NCI-H2196 (cell line): ENCODE measurements around the gene ESRRA.
A peak's percentile ranks its signal among the peaks of the same experiment; 100 is the strongest.

Source experiments
- DNase-seq: peaks from one replicate; lab custom pipeline; 2025; ENCODE audit not compliant: unreplicated experiment; lab: John Stamatoyannopoulos, UW

The ESRRA gene

DNA sequence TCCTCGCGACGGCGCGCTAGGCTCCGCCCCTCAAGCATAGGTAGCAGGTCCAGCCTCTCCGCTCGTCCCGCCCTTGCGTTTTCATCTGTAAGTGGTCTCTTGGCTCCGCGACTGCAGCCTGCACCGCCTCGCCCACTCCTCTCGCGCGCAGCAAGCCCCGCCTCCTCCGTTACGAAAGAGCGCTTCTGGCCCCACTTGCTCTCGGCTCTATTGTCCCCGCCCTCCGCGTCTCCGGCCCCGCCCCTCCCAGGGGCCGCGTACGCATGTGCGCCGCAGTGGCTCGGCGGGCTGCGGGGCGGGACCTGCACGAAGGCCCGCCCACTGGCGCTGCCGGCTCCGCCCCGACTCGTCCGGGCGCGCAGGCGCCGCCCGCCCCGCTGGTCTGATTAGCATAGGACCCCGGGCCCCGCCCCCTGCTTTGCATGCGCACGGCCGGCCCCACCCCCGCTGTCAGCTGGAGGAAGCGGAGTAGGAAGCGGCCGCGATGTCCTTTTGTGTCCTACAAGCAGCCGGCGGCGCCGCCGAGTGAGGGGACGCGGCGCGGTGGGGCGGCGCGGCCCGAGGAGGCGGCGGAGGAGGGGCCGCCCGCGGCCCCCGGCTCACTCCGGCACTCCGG is at the start of gene ESRRA:
TSS of gene ESRRA (plus strand) at position 450 of the 616 bp plus-strand sequence. CDS start 1,656 bp downstream, outside the sequence.
- peak; percentile 100 for DNase-seq

- no peak for DNase-seq
These were observed 49.0 kb upstream of the ESRRA start for GRCh38 chr11:64256300-64256699.

DNA sequence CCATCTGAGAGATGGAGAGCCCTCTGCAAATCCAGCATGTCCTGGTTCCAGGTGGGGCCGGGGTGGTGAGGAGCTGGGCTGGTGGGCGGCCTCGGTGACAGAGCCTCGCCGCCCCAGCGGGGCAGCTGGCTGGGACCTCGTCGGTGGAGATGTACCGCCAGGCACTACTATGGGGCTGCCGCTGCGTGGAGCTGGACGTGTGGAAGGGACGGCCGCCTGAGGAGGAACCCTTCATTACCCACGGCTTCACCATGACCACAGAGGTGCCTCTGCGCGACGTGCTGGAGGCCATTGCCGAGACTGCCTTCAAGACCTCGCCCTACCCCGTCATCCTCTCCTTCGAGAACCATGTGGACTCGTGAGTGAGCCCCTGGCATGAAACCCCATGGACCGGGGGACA is 47.0 kb upstream of the ESRRA start:
- no peak for DNase-seq

DNA sequence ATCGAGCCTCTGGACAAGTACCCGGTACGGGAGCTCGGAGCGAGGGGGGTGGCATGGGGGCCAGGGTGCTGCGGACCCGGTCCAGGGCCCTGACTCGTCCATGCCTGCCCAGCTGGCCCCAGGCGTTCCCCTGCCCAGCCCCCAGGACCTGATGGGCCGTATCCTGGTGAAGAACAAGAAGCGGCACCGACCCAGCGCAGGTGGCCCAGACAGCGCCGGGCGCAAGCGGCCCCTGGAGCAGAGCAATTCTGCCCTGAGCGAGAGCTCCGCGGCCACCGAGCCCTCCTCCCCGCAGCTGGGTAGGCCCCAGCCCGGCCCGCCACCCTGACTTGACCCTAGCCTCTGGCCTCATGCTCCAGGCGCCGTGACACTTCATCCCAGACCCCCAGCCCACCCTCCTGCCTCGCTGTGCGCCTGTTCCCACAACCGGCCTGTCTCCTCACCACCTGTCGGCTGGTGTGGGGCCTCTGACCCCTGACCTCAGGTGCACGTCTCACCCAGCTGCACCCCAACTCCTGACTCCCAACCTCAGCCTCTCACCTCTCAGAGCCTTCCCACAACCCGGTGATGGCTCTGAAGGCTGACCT is 46.3 kb upstream of the ESRRA start:
- DNase-seq = no peak

GRCh38 chr11:64259533-64260067 is 45.7 kb upstream of the ESRRA start:
- DNase-seq = no peak

DNA sequence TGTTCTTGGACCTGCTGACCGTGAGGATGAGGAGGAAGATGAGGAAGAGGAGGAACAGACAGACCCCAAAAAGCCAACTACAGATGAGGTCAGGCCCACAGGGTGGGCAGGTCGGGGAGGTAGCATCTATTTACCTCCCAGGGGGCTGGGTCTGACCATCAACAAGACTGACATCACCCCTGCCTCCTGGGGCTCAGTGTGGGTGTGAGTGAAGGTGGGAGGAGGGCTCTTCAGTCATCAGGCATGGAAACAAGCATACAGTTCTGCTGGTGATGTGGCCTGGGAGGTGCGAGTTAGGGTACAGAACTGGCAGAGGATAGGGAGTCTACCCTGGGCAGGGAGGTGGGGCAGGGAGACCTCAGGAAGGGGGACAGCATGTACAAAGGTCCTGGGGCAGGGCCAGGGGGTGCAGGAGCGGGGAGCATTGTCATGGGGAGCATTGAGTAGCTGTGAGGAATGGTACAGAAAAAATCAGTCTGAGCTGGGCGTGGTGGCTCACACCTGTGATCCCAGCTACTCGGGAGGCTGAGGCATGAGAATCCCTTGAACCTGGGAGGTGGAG is 45.1 kb upstream of the ESRRA start:
- no peak for DNase-seq

- no peak for DNase-seq
These were observed 43.7 kb upstream of the ESRRA start for GRCh38 chr11:64261556-64262080.

GRCh38 chr11:64262271-64263002 is 42.9 kb upstream of the ESRRA start:
- no peak for DNase-seq

DNA sequence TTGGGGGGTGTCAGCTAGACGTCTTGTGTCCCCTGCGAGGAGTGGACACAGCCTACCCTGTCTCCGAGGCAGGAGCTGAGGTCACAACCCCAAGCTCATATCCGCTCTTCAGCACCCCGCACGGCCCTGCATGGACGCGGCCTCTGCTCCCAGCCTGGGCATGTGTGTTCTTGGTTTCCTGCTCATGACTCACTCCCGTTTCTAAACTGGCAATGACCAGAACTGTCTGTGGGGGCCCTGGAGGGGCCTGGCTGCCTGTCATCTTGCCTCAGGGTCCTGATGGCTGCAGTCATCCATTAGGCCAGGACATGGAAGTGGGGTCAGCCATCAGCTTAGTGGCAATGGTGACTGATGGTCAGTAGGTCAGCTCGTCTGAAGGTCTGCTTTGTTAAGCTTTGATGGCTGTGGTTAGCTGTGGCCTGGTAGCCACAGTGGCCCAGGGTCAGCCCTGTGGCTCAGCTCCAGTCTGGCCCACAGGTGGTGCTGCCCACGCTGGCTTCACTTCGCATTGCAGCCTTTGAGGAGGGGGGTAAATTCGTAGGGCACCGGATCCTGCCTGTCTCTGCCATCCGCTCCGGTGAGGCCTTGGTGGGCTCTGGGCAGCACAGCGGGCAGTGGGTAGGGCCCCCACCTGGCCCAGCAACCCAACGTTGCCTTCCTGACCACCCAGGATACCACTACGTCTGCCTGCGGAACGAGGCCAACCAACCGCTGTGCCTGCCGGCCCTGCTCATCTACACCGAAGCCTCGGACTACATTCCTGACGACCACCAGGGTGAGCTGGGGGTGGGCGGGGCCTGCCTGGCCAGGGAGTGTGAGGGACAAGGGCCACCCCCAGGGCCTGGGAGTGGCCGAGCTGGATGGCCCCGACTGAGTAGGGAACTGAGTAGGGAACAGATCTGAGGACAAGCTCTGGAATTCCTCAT is 42.0 kb upstream of the ESRRA start:
- no peak for DNase-seq

- no peak for DNase-seq
These were observed 41.4 kb upstream of the ESRRA start for GRCh38 chr11:64263947-64264317.

- DNase-seq = no peak
These were observed 40.9 kb upstream of the ESRRA start for GRCh38 chr11:64264371-64264852.

- no peak for DNase-seq
These were observed 39.9 kb upstream of the ESRRA start for GRCh38 chr11:64265176-64266160.

DNA sequence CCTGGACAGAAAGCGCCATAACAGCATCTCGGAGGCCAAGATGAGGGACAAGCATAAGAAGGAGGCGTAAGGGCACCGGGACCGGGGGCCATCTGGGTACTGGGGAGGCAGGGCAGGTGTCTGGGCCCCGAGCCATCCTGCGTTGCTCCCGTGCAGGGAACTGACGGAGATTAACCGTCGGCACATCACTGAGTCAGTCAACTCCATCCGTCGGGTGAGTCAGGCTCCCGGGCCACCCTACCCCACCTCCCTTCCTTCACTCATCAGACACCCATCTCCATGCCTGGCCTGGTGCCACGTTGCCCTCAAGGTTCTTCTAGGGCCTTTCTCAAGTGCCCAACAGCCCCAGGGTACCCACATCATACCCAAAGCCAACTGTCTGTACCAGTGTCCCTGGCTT is 39.0 kb upstream of the ESRRA start:
- DNase-seq = no peak

DNA sequence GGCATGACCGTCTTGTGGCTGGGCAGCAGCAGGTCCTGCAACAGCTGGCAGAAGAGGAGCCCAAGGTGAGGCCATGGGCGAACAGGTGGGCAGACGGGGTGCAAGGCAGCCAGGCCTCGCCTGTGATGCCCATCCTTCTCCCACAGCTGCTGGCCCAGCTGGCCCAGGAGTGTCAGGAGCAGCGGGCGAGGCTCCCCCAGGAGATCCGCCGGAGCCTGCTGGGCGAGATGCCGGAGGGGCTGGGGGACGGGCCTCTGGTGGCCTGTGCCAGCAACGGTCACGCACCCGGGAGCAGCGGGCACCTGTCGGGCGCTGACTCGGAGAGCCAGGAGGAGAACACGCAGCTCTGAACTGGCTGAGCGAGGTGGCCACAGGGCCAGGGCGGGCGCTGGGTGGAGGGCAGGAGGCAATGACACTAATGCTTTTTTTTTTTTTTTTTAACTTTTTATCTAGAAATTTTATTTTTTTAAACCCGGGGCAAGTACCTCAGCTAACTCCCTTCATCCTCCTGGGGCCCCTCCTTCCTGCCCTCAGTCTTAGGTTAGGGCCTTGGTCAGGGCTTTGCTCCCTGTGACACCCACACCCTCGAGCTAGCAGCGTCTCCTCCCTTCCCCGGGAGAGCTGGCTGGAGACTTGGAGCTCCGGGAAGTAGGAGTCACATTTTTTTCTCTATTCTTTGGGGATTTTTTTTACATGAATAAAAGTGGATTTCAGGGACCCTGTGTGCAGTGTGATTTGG is 37.9 kb upstream of the ESRRA start:
- DNase-seq = no peak

DNA sequence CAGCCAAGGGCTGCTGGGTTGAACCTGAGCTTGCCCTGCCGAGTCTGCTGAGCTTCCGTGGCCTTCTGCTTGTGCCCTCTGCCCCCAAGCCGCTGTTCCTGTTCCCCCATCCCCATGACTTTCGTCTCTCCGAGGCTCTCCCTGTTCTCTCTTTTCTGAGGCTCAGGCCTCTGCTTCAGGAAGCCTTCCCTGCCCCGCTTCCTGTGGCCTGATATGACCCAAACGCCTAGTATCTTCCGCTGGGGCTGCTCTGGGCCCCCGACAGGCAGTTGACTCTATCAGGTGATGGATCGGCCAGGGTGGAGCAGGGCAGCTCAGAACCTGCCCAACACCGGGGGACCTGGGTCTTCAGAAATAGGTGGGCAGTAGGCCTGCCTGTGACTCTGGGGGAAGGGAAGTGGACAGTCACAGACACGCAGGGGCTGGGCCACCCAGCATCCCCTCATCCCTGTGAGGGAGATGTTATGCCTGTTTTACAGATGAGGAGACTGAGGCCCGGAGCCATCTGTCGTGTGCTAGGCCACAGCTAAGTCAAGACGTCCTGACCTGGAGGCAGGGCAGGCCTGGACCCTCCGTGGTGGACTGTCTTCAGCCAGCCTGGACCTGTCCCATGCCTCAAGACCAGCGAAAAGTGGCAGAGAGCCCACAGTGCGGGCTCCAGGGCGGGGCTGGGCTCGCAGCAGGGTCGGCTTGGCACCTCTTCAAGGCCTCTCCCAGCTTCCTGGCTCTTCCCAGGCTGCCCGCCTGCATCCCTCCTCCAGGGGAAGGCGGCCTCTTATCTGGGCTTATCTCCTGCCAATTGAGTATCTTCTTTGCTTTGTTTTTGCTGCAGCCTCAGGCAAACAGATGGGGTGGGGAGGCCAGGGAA is 37.1 kb upstream of the ESRRA start:
- DNase-seq = peak; percentile 53

DNA sequence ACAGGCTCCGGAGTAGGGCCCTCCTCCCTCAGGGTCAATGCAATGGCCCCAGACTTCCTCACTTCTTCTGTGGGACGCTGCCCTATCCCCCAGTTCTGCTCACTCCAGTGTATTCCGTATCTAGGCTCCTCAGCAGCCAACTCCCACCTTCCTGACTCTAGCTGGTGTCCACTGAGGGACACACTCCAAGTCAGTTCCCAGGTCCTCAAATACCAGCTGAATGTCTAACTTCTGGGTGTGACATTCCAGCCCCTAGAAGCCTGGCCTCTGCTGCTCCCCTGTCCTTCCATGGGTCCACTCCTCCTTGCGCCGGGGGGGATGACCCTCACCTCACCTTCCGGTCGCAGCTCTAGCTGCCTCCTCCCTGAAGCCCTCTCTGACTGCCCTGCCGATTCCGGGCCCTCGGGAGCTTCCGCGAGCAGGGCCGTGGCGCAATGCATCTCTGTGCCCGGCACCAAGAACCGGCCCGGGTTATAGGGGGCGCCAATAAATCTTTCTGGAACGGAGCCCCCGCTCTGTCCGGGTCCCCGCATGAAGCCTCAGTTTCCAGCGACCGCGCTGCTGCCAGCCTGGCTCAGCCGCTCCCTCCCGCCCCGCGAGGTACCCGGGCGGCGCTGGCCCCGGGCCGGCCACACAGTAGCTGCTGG is 36.3 kb upstream of the ESRRA start:
- peak; percentile 48 for DNase-seq
